D721Med (cell line): Measurements from ENCODE around the gene TRAF4.

Source experiments
- DNase-seq: peaks from one replicate; pipeline ENCODE4 v3.0.0; 2011; ENCODE audit warnings: low spot score; ENCODE audit not compliant: insufficient read length
- FAIRE-seq: peaks from 2 replicates; lab custom pipeline; 2011; peaks lifted over from hg19 to GRCh38; lab: Jason Lieb, UNC
- CTCF ChIP-seq: IDR thresholded peaks from 2 replicates; pipeline ENCODE4 v1.5.1; 2012; ENCODE audit warnings: mild to moderate bottlenecking, control low read depth; ENCODE audit not compliant: insufficient read depth; ENCODE audit errors: missing control alignments

Gene TRAF4

GRCh38 chr17:28710861-28711722 lies 32.7 kb upstream of the TRAF4 start:
- no peak for FAIRE-seq
- no peak for TF ChIP-seq CTCF
- DNase-seq: peak; percentile 95

GRCh38 chr17:28711723-28712031 lies 32.1 kb upstream of the TRAF4 start, which contains the start of gene PROCA1:
TSS of gene PROCA1 (minus strand) at chr17:28711888. CDS start at chr17:28711660, 228 bp downstream.
- DNase-seq (no peak), FAIRE-seq (no peak)
- TF ChIP-seq CTCF: no peak

- FAIRE-seq (no peak), DNase-seq (no peak)
These were observed 31.6 kb upstream of the TRAF4 start for GRCh38 chr17:28712032-28712704.

GRCh38 chr17:28712705-28713415 lies 31.0 kb upstream of the TRAF4 start:
- FAIRE-seq (no peak), DNase-seq (no peak)
- no peak for TF ChIP-seq CTCF

More at GRCh38 chr17:28712032-28712704, 31.6 kb upstream of the TRAF4 start:
- no peak for TF ChIP-seq CTCF

- no peak for TF ChIP-seq CTCF
- DNase-seq (no peak), FAIRE-seq (no peak)
These were observed 29.5 kb upstream of the TRAF4 start for GRCh38 chr17:28714281-28714680.

GRCh38 chr17:28715217-28715616 lies 28.6 kb upstream of the TRAF4 start:
- no peak for TF ChIP-seq CTCF
- FAIRE-seq (no peak), DNase-seq (no peak)
